Endothelial cell of umbilical vein (primary cell): ENCODE results near the gene PGAP6. TPM values are rescaled to one million over a fixed set of nuclear protein-coding genes. Genes with fewer than 3 reads are reported as not detected.
A peak's percentile ranks its signal among the peaks of the same experiment; 100 is the strongest.

Source experiments
- BruUV-seq: library from RNA; stranded (reverse); fragments of 400-500 nt; replicated peaks from 2 replicates; lab custom pipeline; 2021; lab: Mats Ljungman, UMichigan
- CTCF ChIA-PET: fragments of 300-600, 350-600 bp; sonication (Branson Sonifier 250); formaldehyde crosslinking; loops from one replicate; lab custom pipeline; 2021; ENCODE audit warnings: antibody characterized with exemption, inconsistent platforms; lab: Charles Lee
- POLR2A ChIA-PET: fragments of 300-600, 350-600 bp; sonication (Branson Sonifier 250); formaldehyde crosslinking; loops from one replicate; lab custom pipeline; 2021; ENCODE audit warnings: antibody characterized with exemption, inconsistent platforms; lab: Charles Lee
- DNase-seq: peaks from one replicate; pipeline ENCODE4 v3.0.0-alpha.2; 2011; ENCODE audit warnings: low read depth, low spot score
- FAIRE-seq: peaks from 2 replicates; lab custom pipeline; 2011; peaks lifted over from hg19 to GRCh38; lab: Jason Lieb, UNC
- H2AFZ ChIP-seq: 2 replicates; pipeline ENCODE4 v1.6.0; 2012; ENCODE audit warnings: low read depth, low read length, control low read depth, inconsistent platforms
- H3K27ac ChIP-seq: 2 replicates; pipeline ENCODE4 v1.5.1; 2011; ENCODE audit warnings: low read depth, mild to moderate bottlenecking, control low read depth, low read length, moderate library complexity; ENCODE audit not compliant: insufficient read depth
- H3K27me3 ChIP-seq, 2 experiments: 2 replicates each; pipeline versions ENCODE4 v1.6.0 to v1.6.1; 2011; ENCODE audit warnings: low read length in 2 of 2, mixed read lengths in 1 of 2; ENCODE audit not compliant: control insufficient read depth in 2 of 2, insufficient read depth in 2 of 2
- H3K36me3 ChIP-seq, 2 experiments: 2 replicates in 1 of 2; 3 replicates in 1 of 2; pipeline ENCODE4 v1.5.1; 2011; ENCODE audit warnings: low read length in 2 of 2, mild to moderate bottlenecking in 1 of 2, moderate library complexity in 1 of 2; ENCODE audit not compliant: control insufficient read depth in 2 of 2, insufficient read depth in 2 of 2; ENCODE audit errors: extremely low read depth in 1 of 2
- H3K4me1 ChIP-seq: 3 replicates; pipeline ENCODE4 v1.5.1; 2011; ENCODE audit warnings: mild to moderate bottlenecking, low read length; ENCODE audit not compliant: control insufficient read depth, insufficient read depth; ENCODE audit errors: extremely low read depth
- H3K4me2 ChIP-seq: 2 replicates; pipeline ENCODE4 v1.6.1; 2011; ENCODE audit warnings: low read length, control low read depth, mixed read lengths; ENCODE audit not compliant: insufficient read depth
- H3K4me3 ChIP-seq, 3 experiments: fragments of 200-600 bp in 1 of 3; sonication (generic), shearing (Covaris generic) in 1 of 3; replicated peaks in 1 of 3; 2 replicates each; pipeline ENCODE4 v1.5.1; 2011 to 2016; ENCODE audit warnings: control low read depth in 3 of 3, low read length in 3 of 3, mild to moderate bottlenecking in 2 of 3, inconsistent platforms in 1 of 3, low read depth in 1 of 3, moderate library complexity in 1 of 3; ENCODE audit not compliant: insufficient read depth in 1 of 3
- H3K79me2 ChIP-seq: 2 replicates; pipeline ENCODE4 v1.6.0; 2012; ENCODE audit warnings: low read length, inconsistent platforms; ENCODE audit not compliant: control insufficient read depth, insufficient read depth
- H3K9ac ChIP-seq: replicated peaks from 2 replicates; pipeline ENCODE3; 2011; ENCODE audit warnings: low read length, control low read depth; ENCODE audit not compliant: insufficient read depth; ENCODE audit errors: extremely low read depth
- H3K9me1 ChIP-seq: replicated peaks from 3 replicates; pipeline ENCODE4 v1.6.0; 2011; ENCODE audit warnings: mild to moderate bottlenecking, low read length; ENCODE audit not compliant: control insufficient read depth, insufficient read depth; ENCODE audit errors: extremely low read depth
- H3K9me3 ChIP-seq: replicated peaks from 2 replicates; pipeline ENCODE4 v1.5.1; 2012; ENCODE audit warnings: low read length, inconsistent platforms; ENCODE audit not compliant: control insufficient read depth, insufficient read depth
- H4K20me1 ChIP-seq: replicated peaks from 2 replicates; pipeline ENCODE3; 2011; ENCODE audit warnings: mild to moderate bottlenecking, low read length; ENCODE audit not compliant: control insufficient read depth, insufficient read depth; ENCODE audit errors: extremely low read depth
- EZH2 ChIP-seq: IDR thresholded peaks from 2 replicates; pipeline ENCODE4 v1.6.1; 2012; ENCODE audit warnings: borderline replicate concordance, low read depth, mild to moderate bottlenecking, moderate library complexity, low read length, inconsistent platforms; ENCODE audit not compliant: severe bottlenecking
- FOS ChIP-seq: IDR thresholded peaks from 2 replicates; pipeline ENCODE4 v1.6.1; 2011; ENCODE audit warnings: mild to moderate bottlenecking, low read length, moderate library complexity, borderline replicate concordance; ENCODE audit not compliant: insufficient read depth
- GATA2 ChIP-seq: IDR thresholded peaks from 2 replicates; pipeline ENCODE4 v1.7.0; 2011; ENCODE audit warnings: low read depth, mild to moderate bottlenecking, moderate library complexity, mixed read lengths, low read length; ENCODE audit not compliant: insufficient read length, insufficient read depth
- JUN ChIP-seq: IDR thresholded peaks from 2 replicates; pipeline ENCODE4 v1.6.1; 2011; ENCODE audit warnings: borderline replicate concordance, low read depth; ENCODE audit not compliant: insufficient read length, insufficient read depth
- POLR2A ChIP-seq: IDR thresholded peaks from 2 replicates; pipeline ENCODE4 v1.6.1; 2012; ENCODE audit warnings: low read depth, mild to moderate bottlenecking, control low read depth, low read length
- POLR2AphosphoS5 ChIP-seq: IDR thresholded peaks from 2 replicates; pipeline ENCODE4 v1.6.1; 2012; ENCODE audit warnings: low read depth, mild to moderate bottlenecking, control low read depth, low read length, moderate library complexity; ENCODE audit not compliant: insufficient read depth
- dilution Hi-C: fragments of 300-500 bp; cut with MboI; formaldehyde crosslinking; loops from one replicate; pipeline ENCODE4 v1.15.0; 2019; ENCODE audit warnings: low sequenced_read_pairs; ENCODE audit not compliant: extremely low pct_ligation_motif_present
- intact Hi-C: fragments of 100-400 bp; cut with micrococcal nuclease; formaldehyde crosslinking; loops from one replicate; pipeline ENCODE4 v1.10.0; 2022
- polyA plus RNA-seq, 4 experiments: library from polyadenylated mRNA; depleted of rRNA in 3 of 4; stranded (reverse) in 3 of 4; unstranded in 1 of 4; fragments of >200 nt; gene quantifications; 2 replicates each; pipeline versions ENCODE4 v1.2.1 to v1.2.3, GENCODE V29; 2011 to 2012; ENCODE audit warnings: missing spikeins in 1 of 4
- total RNA-seq: library from RNA; stranded (reverse); gene quantifications from 2 replicates; pipeline ENCODE4 v1.2.3, GENCODE V29; 2021
- TF ChIP-seq, protein P1 (sequence below), 2 donors: IDR thresholded peaks; 1 replicate in 1 of 2; 2 replicates in 1 of 2; pipeline ENCODE4 v1.5.1; 2011; ENCODE audit warnings: low read length in 2 of 2, mild to moderate bottlenecking in 2 of 2, moderate library complexity in 2 of 2, control low read depth in 1 of 2, inconsistent platforms in 1 of 2, low read depth in 1 of 2; ENCODE audit not compliant: insufficient read depth in 1 of 2; ENCODE audit errors: extremely low read depth in 1 of 2

The PGAP6 gene
- total and polyA plus RNA-seq, 2 donors (not counting 3 experiments of a cell fraction or from before 2014, with no cell fraction given): 89.8 to 365 TPM

DNA sequence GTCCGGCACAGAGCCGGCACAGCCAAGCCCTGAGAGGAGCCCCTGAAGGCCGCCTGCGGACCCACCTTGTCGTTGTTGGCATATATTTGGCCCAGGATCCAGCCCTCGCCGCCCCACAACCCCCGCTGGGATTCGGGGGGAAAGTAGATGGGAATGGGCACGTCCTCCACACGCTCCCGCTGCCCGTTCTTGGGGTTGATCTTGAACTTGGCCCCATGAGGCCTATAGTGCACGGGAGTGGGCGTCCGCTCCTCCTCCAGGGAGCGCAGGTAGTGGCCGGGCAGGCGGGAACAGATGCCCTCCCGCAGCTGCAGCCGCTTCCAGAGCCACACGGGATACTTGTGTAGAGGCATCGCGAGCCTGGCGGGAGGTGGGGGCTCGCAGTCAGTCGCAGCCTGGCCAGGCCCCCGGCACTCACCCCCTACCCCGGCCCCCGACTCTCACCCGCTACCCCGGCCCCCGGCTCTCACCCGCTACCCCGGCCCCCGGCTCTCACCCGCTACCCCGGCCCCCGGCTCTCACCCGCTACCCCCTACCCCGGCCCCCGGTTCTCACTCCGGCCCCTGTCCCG, 11.8 kb downstream of the PGAP6 start:
- Histone ChIP-seq H3K4me3 (peak overlapping the region in 1 of 3 experiments; percentile 47), H3K9me1 (no peaks in the 10 kb centered on the region), H3K36me3 (peaks cover 7 to 47% of the 10 kb centered on the region in 2 experiments), H3K4me1 (peaks cover 8% of the 10 kb centered on the region), H3K4me2 (peak overlapping the region; percentile 39), H3K27ac (no peak overlapping the region), H3K79me2 (no peaks in the 10 kb centered on the region), H3K9me3 (no peaks in the 10 kb centered on the region), H2AFZ (no peak overlapping the region), H3K9ac (no peak overlapping the region), H3K27me3 (no peaks in the 10 kb centered on the region), H4K20me1 (no peaks in the 10 kb centered on the region)
- dilution Hi-C loops (no loop called here), intact Hi-C loops (loop anchor here (1.0 kb wide), 2 partner anchors 11 to 17 kb away; partner anchors contain the start of gene PGAP6)
- FAIRE-seq: no peak
- BruUV-seq: no TSS peak
- no peak for DNase-seq
- ChIA-PET CTCF (interaction anchor here (0.8 to 1.8 kb wide), 5 partner anchors 8 to 265 kb away, joined by 3 to 13 read pairs (median 4); partner anchors contain the start of gene AXIN1), POLR2A (no interaction called here)
- no peak for TF ChIP-seq FOS
- TF ChIP-seq EZH2: no peak
- TF ChIP-seq, protein P1, sequence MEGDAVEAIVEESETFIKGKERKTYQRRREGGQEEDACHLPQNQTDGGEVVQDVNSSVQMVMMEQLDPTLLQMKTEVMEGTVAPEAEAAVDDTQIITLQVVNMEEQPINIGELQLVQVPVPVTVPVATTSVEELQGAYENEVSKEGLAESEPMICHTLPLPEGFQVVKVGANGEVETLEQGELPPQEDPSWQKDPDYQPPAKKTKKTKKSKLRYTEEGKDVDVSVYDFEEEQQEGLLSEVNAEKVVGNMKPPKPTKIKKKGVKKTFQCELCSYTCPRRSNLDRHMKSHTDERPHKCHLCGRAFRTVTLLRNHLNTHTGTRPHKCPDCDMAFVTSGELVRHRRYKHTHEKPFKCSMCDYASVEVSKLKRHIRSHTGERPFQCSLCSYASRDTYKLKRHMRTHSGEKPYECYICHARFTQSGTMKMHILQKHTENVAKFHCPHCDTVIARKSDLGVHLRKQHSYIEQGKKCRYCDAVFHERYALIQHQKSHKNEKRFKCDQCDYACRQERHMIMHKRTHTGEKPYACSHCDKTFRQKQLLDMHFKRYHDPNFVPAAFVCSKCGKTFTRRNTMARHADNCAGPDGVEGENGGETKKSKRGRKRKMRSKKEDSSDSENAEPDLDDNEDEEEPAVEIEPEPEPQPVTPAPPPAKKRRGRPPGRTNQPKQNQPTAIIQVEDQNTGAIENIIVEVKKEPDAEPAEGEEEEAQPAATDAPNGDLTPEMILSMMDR (IDR thresholded peaks at IDR 0.05; ENCODE audit: extremely low read depth in 1 of 2, insufficient read depth in 1 of 2, low read depth in 1 of 2, low read length in 2 of 2): no peak
- no peak for TF ChIP-seq GATA2
- TF ChIP-seq POLR2A: no peak
- TF ChIP-seq POLR2AphosphoS5: no peak
- no peak for TF ChIP-seq JUN
